C1 segment of cervical spinal cord (tissue), 14 donors: ENCODE data around the gene ZMIZ2.
"Not testable (repeated sequence)": the region's sequence is repeated elsewhere in the genome, so short reads cannot be mapped to it uniquely, and the experiment has no call there.

Experiments
- DNase-seq, 14 donors: peaks; one replicate each; lab custom pipeline; 2025; lab: John Stamatoyannopoulos, UW

ZMIZ2 gene

DNA sequence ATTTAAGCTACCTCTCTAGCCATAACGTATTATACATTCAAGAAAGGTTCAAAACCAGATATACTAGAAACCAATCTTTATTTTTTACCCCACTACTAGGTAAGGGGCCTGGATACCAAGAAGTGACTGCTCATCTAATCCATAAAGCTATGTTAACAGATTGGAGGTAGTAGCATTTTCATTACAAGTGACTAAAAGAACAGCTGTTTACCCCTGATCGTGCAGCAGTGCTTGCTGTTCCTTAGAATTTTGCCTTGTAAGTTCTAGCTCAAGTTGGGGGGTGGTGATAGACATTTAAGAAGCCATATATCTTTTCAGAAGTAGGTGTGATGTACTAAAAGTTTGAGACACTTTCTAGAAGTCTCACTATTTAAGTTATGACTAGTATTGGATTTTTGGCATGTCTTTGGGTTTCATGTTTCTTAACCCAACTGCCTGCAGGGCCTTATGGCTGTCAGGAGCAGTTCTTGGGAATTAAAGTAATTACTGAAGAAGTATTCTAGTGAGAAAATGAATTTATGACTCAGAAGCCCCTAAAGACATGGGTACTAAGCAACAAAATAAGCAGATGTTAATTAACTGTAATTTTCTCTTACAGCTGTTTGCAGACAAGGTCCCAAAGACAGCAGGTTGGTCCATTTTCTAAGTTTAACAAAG is 50.1 kb downstream of the ZMIZ2 start:
- DNase-seq: no peak

- DNase-seq: no peak
Measured at GRCh38 chr7:44799939-44800338, 51.3 kb downstream of the ZMIZ2 start.

- DNase-seq: no peak
Measured at GRCh38 chr7:44801890-44802289, 53.2 kb downstream of the ZMIZ2 start.

DNA sequence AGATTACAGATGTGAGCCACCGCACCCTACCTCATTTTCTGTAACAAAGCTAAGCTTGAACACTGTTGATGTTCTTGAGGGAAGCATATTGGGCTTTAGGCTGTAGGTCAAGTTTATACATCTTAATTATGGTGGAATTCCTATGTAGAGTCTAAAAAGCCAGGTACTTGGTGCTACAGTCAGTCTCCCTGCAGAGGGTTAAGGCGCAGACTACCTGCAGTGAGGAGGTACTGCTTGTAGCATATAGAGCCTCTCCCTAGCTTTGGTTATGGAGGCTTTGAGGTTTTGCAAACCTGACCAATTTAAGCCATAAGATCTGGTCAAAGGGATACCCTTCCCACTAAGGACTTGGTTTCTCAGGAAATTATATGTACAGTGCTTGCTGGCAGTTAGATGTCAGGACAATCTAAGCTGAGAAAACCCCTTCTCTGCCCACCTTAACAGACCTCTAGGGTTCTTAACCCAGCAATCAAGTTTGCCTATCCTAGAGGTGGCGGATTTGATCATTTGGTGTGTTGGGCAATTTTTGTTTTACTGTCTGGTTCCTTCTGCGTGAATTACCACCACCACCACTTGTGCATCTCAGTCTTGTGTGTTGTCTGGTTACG is 53.9 kb downstream of the ZMIZ2 start:
- DNase-seq: no peak

GRCh38 chr7:44803828-44804519 is 55.3 kb downstream of the ZMIZ2 start:
- not testable (repeated sequence) for DNase-seq

DNA sequence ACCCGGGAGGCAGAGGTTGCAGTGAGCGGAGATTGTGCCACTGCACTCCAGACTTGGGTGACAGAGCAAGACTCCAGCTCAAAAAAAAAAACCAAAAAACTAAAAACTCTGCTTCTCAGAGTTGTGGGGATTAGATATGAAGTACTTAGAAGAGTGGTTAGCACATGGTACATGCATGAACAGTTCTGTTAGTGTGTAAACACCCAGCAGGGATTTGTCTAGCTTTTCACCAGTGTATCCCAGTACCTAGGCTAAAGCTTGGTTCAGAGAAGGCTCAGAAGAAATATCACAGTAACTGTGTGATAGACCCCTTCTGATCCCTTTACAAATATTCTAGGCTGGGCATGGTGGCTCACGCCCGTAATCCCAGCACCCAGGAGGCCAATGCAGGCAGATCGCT is 57.3 kb downstream of the ZMIZ2 start:
- DNase-seq: no peak

DNA sequence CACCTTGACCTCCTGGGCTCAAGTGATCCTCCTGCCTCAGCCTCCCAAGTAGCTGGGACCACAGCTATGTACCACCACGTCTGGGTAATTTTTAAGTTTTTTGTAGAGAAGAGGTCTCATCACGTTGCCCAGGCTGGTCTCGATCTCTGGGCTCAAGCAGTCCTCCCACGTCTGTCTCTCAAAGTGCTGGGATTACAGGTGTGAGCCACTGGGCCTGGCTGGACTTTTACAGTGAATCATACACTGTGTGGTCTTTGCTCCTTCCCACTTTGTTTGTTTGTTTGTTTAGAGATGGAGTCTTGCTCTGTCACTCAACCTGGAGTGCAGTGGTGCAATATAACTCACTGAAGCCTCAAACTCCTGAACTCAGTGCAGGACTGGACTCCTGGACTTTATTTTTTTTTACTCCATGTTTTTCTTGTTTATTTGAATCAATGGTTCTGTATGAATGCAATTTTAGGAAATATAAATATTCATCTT is 60.3 kb downstream of the ZMIZ2 start:
- no peak for DNase-seq

- no peak for DNase-seq
Measured at GRCh38 chr7:44811093-44811492, 62.4 kb downstream of the ZMIZ2 start.

GRCh38 chr7:44811571-44811970 is 62.9 kb downstream of the ZMIZ2 start:
- no peak for DNase-seq

DNA sequence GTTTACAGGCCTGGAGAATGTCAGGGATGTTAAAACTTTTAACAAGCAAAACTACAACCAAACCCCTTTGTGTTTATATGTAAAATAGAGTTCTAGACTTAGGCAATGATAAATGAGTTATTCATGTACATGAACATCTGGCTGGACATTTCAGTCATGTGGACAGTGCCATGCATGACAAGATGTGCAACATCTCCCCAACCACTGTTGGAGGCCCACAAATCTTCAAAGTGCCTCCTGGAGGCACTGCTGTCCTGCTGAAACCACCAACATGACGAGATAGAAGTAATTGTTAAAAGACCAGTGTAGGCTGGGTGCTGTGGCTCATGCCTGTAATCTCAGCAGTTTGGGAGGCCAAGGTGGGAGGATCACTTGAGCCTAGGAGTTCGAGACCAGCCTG is 66.3 kb downstream of the ZMIZ2 start:
- no peak for DNase-seq

- DNase-seq: no peak
Measured at GRCh38 chr7:44819292-44819691, 70.6 kb downstream of the ZMIZ2 start.
